SU-DHL-6 (cell line): Measurements from ENCODE around the gene RFC2.
"Not testable (repeated sequence)": the region's sequence is repeated elsewhere in the genome, so short reads cannot be mapped to it uniquely, and the experiment has no call there.

Experiments
- H2AFZ ChIP-seq: fragments of 200-600 bp; sonication (generic); 2 replicates; pipeline ENCODE4 v1.6.1; 2014; ENCODE audit warnings: low read depth, mild to moderate bottlenecking, moderate library complexity, mixed read lengths, antibody characterized with exemption, low read length; ENCODE audit not compliant: severe bottlenecking
- H3F3A ChIP-seq: fragments of 200-600 bp; shearing (Covaris generic); 2 replicates; pipeline ENCODE4 v1.6.0; 2016; ENCODE audit warnings: antibody characterized with exemption, mild to moderate bottlenecking; ENCODE audit not compliant: insufficient read depth
- H3K27ac ChIP-seq: fragments of 200-600 bp; sonication (generic); 2 replicates; pipeline ENCODE4 v1.5.1; 2016; ENCODE audit warnings: low read depth, mild to moderate bottlenecking, low read length, moderate library complexity, mixed read lengths
- H3K27me3 ChIP-seq: fragments of 200-600 bp; sonication (generic), shearing (Covaris generic); 2 replicates; pipeline ENCODE4 v1.6.0; 2014; ENCODE audit warnings: mild to moderate bottlenecking, low read length
- H3K36me3 ChIP-seq: fragments of 200-600 bp; sonication (generic); 2 replicates; pipeline ENCODE4 v1.6.1; 2014; ENCODE audit warnings: mild to moderate bottlenecking, low read length, mixed read lengths
- H3K4me2 ChIP-seq: fragments of 300-600, 200-600 bp; shearing (Covaris generic), sonication (generic); 2 replicates; pipeline ENCODE4 v1.6.0; 2014; ENCODE audit warnings: low read length, low read depth, mild to moderate bottlenecking; ENCODE audit not compliant: poor library complexity, severe bottlenecking
- H3K4me3 ChIP-seq: fragments of 200-600 bp; sonication (generic); 2 replicates; pipeline ENCODE4 v1.5.1; 2014; ENCODE audit warnings: antibody characterized with exemption, low read length, mild to moderate bottlenecking, mixed read lengths; ENCODE audit not compliant: insufficient read depth, poor library complexity, severe bottlenecking
- H3K79me2 ChIP-seq: fragments of 200-600 bp; sonication (generic); 2 replicates; pipeline ENCODE4 v1.6.1; 2014; ENCODE audit warnings: mild to moderate bottlenecking, low read length, moderate library complexity; ENCODE audit not compliant: insufficient read depth
- H3K9ac ChIP-seq: fragments of 200-600 bp; sonication (generic); 2 replicates; pipeline ENCODE4 v1.7.0; 2014; ENCODE audit warnings: mild to moderate bottlenecking, low read length
- H3K9me2 ChIP-seq: fragments of 200-600 bp; sonication (generic); replicated peaks from 2 replicates; pipeline ENCODE4 v1.6.1; 2014; ENCODE audit warnings: low read length; ENCODE audit not compliant: insufficient read depth
- H3K9me3 ChIP-seq: fragments of 200-600 bp; sonication (generic); 2 replicates; pipeline ENCODE4 v1.6.1; 2014; ENCODE audit warnings: low read length, mixed read lengths; ENCODE audit not compliant: insufficient read depth
- H4K20me1 ChIP-seq: fragments of 200-600 bp; sonication (generic); 2 replicates; pipeline ENCODE4 v1.6.1; 2014; ENCODE audit warnings: low read depth, mild to moderate bottlenecking, antibody characterized with exemption, low read length, moderate library complexity, mixed read lengths
- EZH2phosphoT487 ChIP-seq: fragments of 200-600 bp; sonication (generic), shearing (Covaris generic); conservative IDR thresholded peaks from 2 replicates; pipeline ENCODE4 v1.6.1; 2018; ENCODE audit warnings: mild to moderate bottlenecking, antibody characterized with exemption, low read length, moderate library complexity, mixed read lengths
- TF ChIP-seq, protein P1 (sequence below): fragments of 200-600 bp; sonication (generic); IDR thresholded peaks from one replicate; pipeline ENCODE4 v1.5.1; 2017; ENCODE audit warnings: antibody characterized with exemption, mild to moderate bottlenecking, low read length, moderate library complexity; ENCODE audit not compliant: insufficient read depth, poor library complexity, severe bottlenecking

Gene RFC2

GRCh38 chr7:74206589-74207120, 47.5 kb downstream of the RFC2 start:
- Histone ChIP-seq H3K27me3 (no peaks in the 10 kb centered on the region), H4K20me1 (no peaks in the 10 kb centered on the region), H3F3A (peaks cover 6% of the 10 kb centered on the region), H3K9me2 (no peaks in the 10 kb centered on the region), H3K79me2 (peaks cover 5% of the 10 kb centered on the region; the same call in 1 of the 2 replicates), H3K36me3 (no peaks in the 10 kb centered on the region), H2AFZ (peak overlapping the region; percentile 85), H3K9ac (0 out of 2 replicates have a peak overlapping the region, but pooled peaks have one; percentile 9), H3K4me3 (no peak overlapping the region), H3K9me3 (no peaks in the 10 kb centered on the region), H3K4me2 (peak overlapping the region; percentile 53), H3K27ac (no peak overlapping the region)
- TF ChIP-seq, protein P1, sequence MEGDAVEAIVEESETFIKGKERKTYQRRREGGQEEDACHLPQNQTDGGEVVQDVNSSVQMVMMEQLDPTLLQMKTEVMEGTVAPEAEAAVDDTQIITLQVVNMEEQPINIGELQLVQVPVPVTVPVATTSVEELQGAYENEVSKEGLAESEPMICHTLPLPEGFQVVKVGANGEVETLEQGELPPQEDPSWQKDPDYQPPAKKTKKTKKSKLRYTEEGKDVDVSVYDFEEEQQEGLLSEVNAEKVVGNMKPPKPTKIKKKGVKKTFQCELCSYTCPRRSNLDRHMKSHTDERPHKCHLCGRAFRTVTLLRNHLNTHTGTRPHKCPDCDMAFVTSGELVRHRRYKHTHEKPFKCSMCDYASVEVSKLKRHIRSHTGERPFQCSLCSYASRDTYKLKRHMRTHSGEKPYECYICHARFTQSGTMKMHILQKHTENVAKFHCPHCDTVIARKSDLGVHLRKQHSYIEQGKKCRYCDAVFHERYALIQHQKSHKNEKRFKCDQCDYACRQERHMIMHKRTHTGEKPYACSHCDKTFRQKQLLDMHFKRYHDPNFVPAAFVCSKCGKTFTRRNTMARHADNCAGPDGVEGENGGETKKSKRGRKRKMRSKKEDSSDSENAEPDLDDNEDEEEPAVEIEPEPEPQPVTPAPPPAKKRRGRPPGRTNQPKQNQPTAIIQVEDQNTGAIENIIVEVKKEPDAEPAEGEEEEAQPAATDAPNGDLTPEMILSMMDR: peak; percentile 99
- no peak for TF ChIP-seq EZH2phosphoT487

- not testable (repeated sequence) for H3K36me3 ChIP-seq, H3K9me3 ChIP-seq, H3K4me3 ChIP-seq, H4K20me1 ChIP-seq, H3K27ac ChIP-seq, H3K9ac ChIP-seq, H3K27me3 ChIP-seq, H3K9me2 ChIP-seq, H3F3A ChIP-seq, H2AFZ ChIP-seq, H3K79me2 ChIP-seq
- peak overlapping the region; percentile 53 for H3K4me2 ChIP-seq
These were observed 48.1 kb downstream of the RFC2 start for GRCh38 chr7:74206052-74206451.

- Histone ChIP-seq H3K9me2 (no peaks in the 10 kb centered on the region), H3K9ac (no peak overlapping the region), H3K27ac (no peak overlapping the region), H3K4me2 (no peak overlapping the region), H4K20me1 (no peaks in the 10 kb centered on the region), H3K36me3 (no peaks in the 10 kb centered on the region), H3F3A (no peaks in the 10 kb centered on the region; the same call in 1 of the 2 replicates), H3K79me2 (no peaks in the 10 kb centered on the region), H3K4me3 (no peak overlapping the region), H2AFZ (no peak overlapping the region), H3K9me3 (no peaks in the 10 kb centered on the region), H3K27me3 (no peaks in the 10 kb centered on the region)
- TF ChIP-seq EZH2phosphoT487: no peak
- TF ChIP-seq, protein P1: no peak
These were observed 50.1 kb downstream of the RFC2 start for GRCh38 chr7:74203956-74204618.

- Histone ChIP-seq H3K27me3 (no peaks in the 10 kb centered on the region), H3K9me3 (no peaks in the 10 kb centered on the region), H2AFZ (no peak overlapping the region), H3K79me2 (no peaks in the 10 kb centered on the region), H3K27ac (no peak overlapping the region), H4K20me1 (no peaks in the 10 kb centered on the region), H3K36me3 (no peaks in the 10 kb centered on the region), H3K4me3 (no peak overlapping the region), H3K9me2 (no peaks in the 10 kb centered on the region), H3K9ac (no peak overlapping the region), H3F3A (no peaks in the 10 kb centered on the region; the same call in 1 of the 2 replicates), H3K4me2 (no peak overlapping the region)
- no peak for TF ChIP-seq EZH2phosphoT487
- TF ChIP-seq, protein P1: peak; percentile 65
These were observed 51.2 kb downstream of the RFC2 start for GRCh38 chr7:74202841-74203556.
